H9 (cell line): Measurements from ENCODE around the gene USP9X. TPM values are rescaled to one million over a fixed set of nuclear protein-coding genes. Genes with fewer than 3 reads are reported as not detected.

Source experiments
- DNase-seq: peaks from one replicate; pipeline ENCODE4 v3.0.0-alpha.2; 2017
- H2AFZ ChIP-seq: one replicate; pipeline ENCODE4 v1.6.1; 2013; ENCODE audit warnings: mild to moderate bottlenecking, low read length, control low read depth, moderate library complexity
- H2AK5ac ChIP-seq: 2 replicates; pipeline ENCODE4 v1.6.1; 2013; ENCODE audit warnings: low read length, control low read depth, mixed read lengths; ENCODE audit not compliant: insufficient read length
- H2BK120ac ChIP-seq: one replicate; pipeline ENCODE4 v1.6.1; 2013; ENCODE audit warnings: low read depth, mild to moderate bottlenecking, low read length, control low read depth, inconsistent platforms; ENCODE audit not compliant: poor library complexity, severe bottlenecking
- H2BK12ac ChIP-seq: 2 replicates; pipeline ENCODE4 v1.6.1; 2013; ENCODE audit warnings: low read length, control low read depth, mixed read lengths, low read depth; ENCODE audit not compliant: insufficient read length
- H2BK15ac ChIP-seq: 2 replicates; pipeline ENCODE4 v1.6.1; 2013; ENCODE audit warnings: low read depth, low read length, control low read depth
- H2BK20ac ChIP-seq: one replicate; pipeline ENCODE4 v1.6.1; 2013; ENCODE audit warnings: low read depth, mild to moderate bottlenecking, low read length, control low read depth, inconsistent platforms; ENCODE audit not compliant: poor library complexity, severe bottlenecking
- H2BK5ac ChIP-seq: 2 replicates; pipeline ENCODE4 v1.6.1; 2013; ENCODE audit warnings: low read length, control low read depth, mixed read lengths; ENCODE audit not compliant: insufficient read length
- H3K14ac ChIP-seq: 2 replicates; pipeline ENCODE4 v1.6.1; 2013; ENCODE audit warnings: low read length, control low read depth; ENCODE audit not compliant: insufficient read depth
- H3K18ac ChIP-seq: 2 replicates; pipeline ENCODE4 v1.6.1; 2013; ENCODE audit warnings: low read depth, mild to moderate bottlenecking, mixed read lengths, low read length, control low read depth; ENCODE audit not compliant: insufficient read length
- H3K23ac ChIP-seq: 2 replicates; pipeline ENCODE4 v1.6.1; 2013; ENCODE audit warnings: low read length, control low read depth, mixed read lengths, low read depth; ENCODE audit not compliant: insufficient read length
- H3K23me2 ChIP-seq: 2 replicates; pipeline ENCODE4 v1.6.1; 2013; ENCODE audit warnings: low read depth, mild to moderate bottlenecking, mixed read lengths, low read length, control low read depth; ENCODE audit not compliant: insufficient read length, poor library complexity, severe bottlenecking
- H3K27ac ChIP-seq: 2 replicates; pipeline ENCODE4 v1.5.1; 2013; ENCODE audit warnings: low read length, control low read depth, mixed read lengths, low read depth; ENCODE audit not compliant: insufficient read length
- H3K27me3 ChIP-seq: 2 replicates; pipeline ENCODE4 v1.6.1; 2013; ENCODE audit warnings: low read length, control low read depth, inconsistent platforms; ENCODE audit not compliant: insufficient read depth
- H3K4ac ChIP-seq: 2 replicates; pipeline ENCODE4 v1.6.1; 2013; ENCODE audit warnings: low read depth, mild to moderate bottlenecking, control low read depth, inconsistent platforms, low read length, moderate library complexity
- H3K4me1 ChIP-seq: 2 replicates; pipeline ENCODE4 v1.6.1; 2013; ENCODE audit warnings: low read length, control low read depth, inconsistent platforms; ENCODE audit not compliant: insufficient read depth
- H3K4me2 ChIP-seq: 2 replicates; pipeline ENCODE4 v1.6.1; 2013; ENCODE audit warnings: low read length, control low read depth, mixed read lengths; ENCODE audit not compliant: insufficient read length, insufficient read depth
- H3K56ac ChIP-seq: 2 replicates; pipeline ENCODE4 v1.6.1; 2013; ENCODE audit warnings: low read depth, mild to moderate bottlenecking, mixed read lengths, low read length, control low read depth; ENCODE audit not compliant: insufficient read length
- H3K79me1 ChIP-seq: 2 replicates; pipeline ENCODE4 v1.6.1; 2013; ENCODE audit warnings: low read depth, mild to moderate bottlenecking, moderate library complexity, low read length, control low read depth, inconsistent platforms; ENCODE audit not compliant: insufficient read depth, poor library complexity, severe bottlenecking
- H3K79me2 ChIP-seq: 2 replicates; pipeline ENCODE4 v1.6.1; 2013; ENCODE audit warnings: low read length, control low read depth, inconsistent platforms; ENCODE audit not compliant: insufficient read depth
- H3K9ac ChIP-seq: 2 replicates; pipeline ENCODE4 v1.6.1; 2013; ENCODE audit warnings: low read length, control low read depth, mixed read lengths; ENCODE audit not compliant: insufficient read length; ENCODE audit errors: extremely low read depth
- H3K9me3 ChIP-seq: one replicate; pipeline ENCODE4 v1.6.1; 2013; ENCODE audit warnings: low read depth, low read length, inconsistent platforms; ENCODE audit not compliant: control insufficient read depth
- H3T11ph ChIP-seq: one replicate; pipeline ENCODE4 v1.6.1; 2013; ENCODE audit warnings: mild to moderate bottlenecking, low read length, control low read depth, inconsistent platforms
- H4K20me1 ChIP-seq: one replicate; pipeline ENCODE4 v1.6.1; 2013; ENCODE audit not compliant: control insufficient read depth, insufficient read length, insufficient read depth
- H4K5ac ChIP-seq: 2 replicates; pipeline ENCODE4 v1.6.1; 2013; ENCODE audit warnings: low read depth, mild to moderate bottlenecking, mixed read lengths, low read length, control low read depth; ENCODE audit not compliant: insufficient read length
- H4K8ac ChIP-seq: replicated peaks from 2 replicates; pipeline ENCODE4 v1.6.1; 2013; ENCODE audit warnings: low read length, control low read depth, mixed read lengths, low read depth; ENCODE audit not compliant: insufficient read length
- H4K91ac ChIP-seq: 2 replicates; pipeline ENCODE4 v1.6.1; 2013; ENCODE audit warnings: low read depth, mild to moderate bottlenecking, moderate library complexity, mixed read lengths, low read length, control low read depth; ENCODE audit not compliant: insufficient read length
- H3K27ac Mint-ChIP-seq, 3 experiments: 2 replicates in 2 of 3; 3 replicates in 1 of 3; pipeline ENCODE4 v1.8.0; 2020 to 2021; ENCODE audit warnings: mixed read lengths in 3 of 3, mild to moderate bottlenecking in 1 of 3, moderate library complexity in 1 of 3
- H3K27me3 Mint-ChIP-seq: 2 replicates; pipeline ENCODE4 v1.8.0; 2021; ENCODE audit warnings: low read depth, mild to moderate bottlenecking, moderate library complexity, mixed read lengths
- H3K36me3 Mint-ChIP-seq, 3 experiments: 2 replicates in 2 of 3; 3 replicates in 1 of 3; pipeline ENCODE4 v1.8.0; 2020 to 2021; ENCODE audit warnings: low read depth in 3 of 3, mixed read lengths in 3 of 3; ENCODE audit not compliant: insufficient read depth in 1 of 3
- H3K4me1 Mint-ChIP-seq, 2 experiments: 2 replicates each; pipeline ENCODE4 v1.8.0; 2020; ENCODE audit warnings: mixed read lengths in 2 of 2
- H3K4me3 Mint-ChIP-seq, 2 experiments: 2 replicates in 1 of 2; 3 replicates in 1 of 2; pipeline ENCODE4 v1.8.0; 2020 to 2021; ENCODE audit warnings: mild to moderate bottlenecking in 2 of 2, mixed read lengths in 2 of 2, moderate library complexity in 1 of 2
- H3K9me3 Mint-ChIP-seq, 2 experiments: 2 replicates in 1 of 2; 3 replicates in 1 of 2; pipeline ENCODE4 v1.8.0; 2020; ENCODE audit warnings: mild to moderate bottlenecking in 2 of 2, mixed read lengths in 2 of 2, moderate library complexity in 1 of 2
- CTCF ChIP-seq: fragments of 200-600 bp; sonication (generic); conservative IDR thresholded peaks from 3 replicates; pipeline ENCODE4 v1.8.0; 2021; ENCODE audit warnings: antibody characterized with exemption, mild to moderate bottlenecking
- WGBS: extraction: QIAGEN DNeasy Blood & Tissue Kit; methylation state at CpG from one replicate; pipeline ENCODE4 v1.1.7; 2013; ENCODE audit warnings: missing lambda C conversion rate, low lambda C conversion rate, mixed read lengths; ENCODE audit not compliant: insufficient read length; ENCODE audit errors: extremely low coverage; 5-methylcytosine and 5-hydroxymethylcytosine counted together
- total RNA-seq: library from RNA; stranded (reverse); gene quantifications from 2 replicates; pipeline ENCODE4 v1.2.1, GENCODE V29; 2021

The USP9X gene
- total RNA-seq, 1 experiment from 2014 or later: 284 TPM

- peak overlapping the region; percentile 72 to 75 for H3K4me3 Mint-ChIP-seq
- DNase-seq: peak; percentile 69
- no peak overlapping the region for H4K5ac ChIP-seq
- peak overlapping the region; percentile 52 for H3K4me2 ChIP-seq
- H3K9me3 Mint-ChIP-seq: peaks cover 48 to 49% of the 10 kb centered on the region in 2 experiments
- H2BK5ac ChIP-seq: no peak overlapping the region
- peak overlapping the region; percentile 79 for H3K18ac ChIP-seq
- H3K27me3 Mint-ChIP-seq: no peaks in the 10 kb centered on the region; the same call in 1 of the 2 replicates
- H3T11ph ChIP-seq: no peak overlapping the region
- peak overlapping the region; percentile 47 for H3K9ac ChIP-seq
- H3K79me1 ChIP-seq: no peaks in the 10 kb centered on the region
- no CpG with 5 or more reads among the region's 54 CpGs for WGBS
- H3K56ac ChIP-seq: no peak overlapping the region
- H3K27me3 ChIP-seq: no peaks in the 10 kb centered on the region
- no peaks in the 10 kb centered on the region for H4K20me1 ChIP-seq
- H3K79me2 ChIP-seq: no peaks in the 10 kb centered on the region
- H2BK15ac ChIP-seq: no peak overlapping the region
- H3K4me1 ChIP-seq: no peaks in the 10 kb centered on the region; the same call in 1 of the 2 replicates
- no peaks in the 10 kb centered on the region for H3K23me2 ChIP-seq
- no peak overlapping the region for H3K4ac ChIP-seq
- H4K91ac ChIP-seq: no peak overlapping the region
- no peak overlapping the region for H2AFZ ChIP-seq
- H3K27ac ChIP-seq: no peak overlapping the region
- TF ChIP-seq CTCF: peak; percentile 44; the same call in 2 of the 3 replicates
- H3K36me3 Mint-ChIP-seq: peaks cover 0 to 4% (median 0%) of the 10 kb centered on the region in 3 experiments; a peak in 1 of 7 replicates
- peak overlapping the region; percentile 76 for H3K14ac ChIP-seq
- H3K27ac Mint-ChIP-seq: peak overlapping the region in 1 of 3 experiments; percentile 82; a peak in 1 of 7 replicates
- no peak overlapping the region for H2BK20ac ChIP-seq
- peaks cover 5 to 10% of the 10 kb centered on the region in 2 experiments for H3K4me1 Mint-ChIP-seq
- H4K8ac ChIP-seq: no peak overlapping the region
- no peak overlapping the region for H3K23ac ChIP-seq
- no peak overlapping the region for H2BK120ac ChIP-seq
- H3K9me3 ChIP-seq: no peaks in the 10 kb centered on the region
- H2AK5ac ChIP-seq: no peak overlapping the region
- peak overlapping the region; percentile 63 for H2BK12ac ChIP-seq
Observed at GRCh38 chrX:41275661-41276609, 190.7 kb downstream of the USP9X start.
